NCI-H1417 (cell line): ENCODE measurements around the gene KANSL3.
"Not testable (repeated sequence)": the region's sequence is repeated elsewhere in the genome, so short reads cannot be mapped to it uniquely, and the experiment has no call there.

Experiments used
- DNase-seq, 3 experiments: peaks; one replicate each; lab custom pipeline; 2025; lab: John Stamatoyannopoulos, UW

Gene KANSL3

GRCh38 chr2:96655526-96655925, 17.4 kb upstream of the KANSL3 start:
- no peak for DNase-seq

- not testable (repeated sequence) for DNase-seq
These were observed 16.7 kb upstream of the KANSL3 start for GRCh38 chr2:96654791-96655190.

DNA sequence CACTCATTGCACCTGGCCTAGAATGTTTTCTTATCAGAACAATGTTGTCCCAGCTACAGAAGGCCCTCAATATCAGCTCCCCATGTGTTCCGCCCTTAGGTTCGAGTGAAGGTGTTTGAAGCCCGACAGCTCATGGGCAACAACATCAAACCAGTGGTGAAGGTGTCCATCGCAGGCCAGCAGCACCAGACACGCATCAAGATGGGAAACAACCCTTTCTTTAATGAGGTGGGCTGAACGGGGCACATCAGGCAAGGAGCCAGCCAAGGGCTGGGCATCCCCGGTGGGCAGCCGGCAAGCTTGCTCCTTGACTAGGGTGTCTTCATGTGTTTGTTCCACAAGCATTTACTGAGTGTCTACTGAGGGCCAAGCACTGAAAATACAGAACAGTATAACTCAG, 13.7 kb upstream of the KANSL3 start:
- no peak for DNase-seq

DNA sequence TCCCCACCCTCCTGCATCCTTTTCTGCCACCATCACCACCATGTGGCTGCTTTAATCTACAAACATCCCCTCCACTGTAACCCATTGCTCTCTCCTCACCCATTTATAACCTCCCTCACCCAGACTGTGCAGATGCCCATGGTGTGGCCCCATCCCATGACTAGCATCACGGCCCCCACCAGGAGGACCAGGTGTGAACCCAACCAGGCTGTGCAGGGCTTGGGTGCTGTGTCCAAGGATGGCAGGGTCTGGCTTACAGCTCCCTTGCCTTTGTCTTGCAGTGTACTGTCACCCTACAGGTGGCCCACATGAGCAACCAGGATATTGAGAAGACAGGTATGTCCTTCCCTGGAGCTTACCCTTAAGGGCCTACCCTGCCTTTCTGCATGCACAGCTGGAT, 11.2 kb upstream of the KANSL3 start:
- DNase-seq, result no peak

GRCh38 chr2:96648306-96648930, 10.3 kb upstream of the KANSL3 start:
- no peak for DNase-seq

- DNase-seq, result no peak
These were observed 9.6 kb upstream of the KANSL3 start for GRCh38 chr2:96647681-96648080.

- peak in 2 of 3 experiments; percentile 24 to 64 for DNase-seq
These were observed 4.7 kb upstream of the KANSL3 start, which contains the start of gene FER1L5 for GRCh38 chr2:96642564-96643360. FER1L5 (plus strand) TSS chr2:96642764; CDS start chr2:96642837, 73 bp downstream.

DNA sequence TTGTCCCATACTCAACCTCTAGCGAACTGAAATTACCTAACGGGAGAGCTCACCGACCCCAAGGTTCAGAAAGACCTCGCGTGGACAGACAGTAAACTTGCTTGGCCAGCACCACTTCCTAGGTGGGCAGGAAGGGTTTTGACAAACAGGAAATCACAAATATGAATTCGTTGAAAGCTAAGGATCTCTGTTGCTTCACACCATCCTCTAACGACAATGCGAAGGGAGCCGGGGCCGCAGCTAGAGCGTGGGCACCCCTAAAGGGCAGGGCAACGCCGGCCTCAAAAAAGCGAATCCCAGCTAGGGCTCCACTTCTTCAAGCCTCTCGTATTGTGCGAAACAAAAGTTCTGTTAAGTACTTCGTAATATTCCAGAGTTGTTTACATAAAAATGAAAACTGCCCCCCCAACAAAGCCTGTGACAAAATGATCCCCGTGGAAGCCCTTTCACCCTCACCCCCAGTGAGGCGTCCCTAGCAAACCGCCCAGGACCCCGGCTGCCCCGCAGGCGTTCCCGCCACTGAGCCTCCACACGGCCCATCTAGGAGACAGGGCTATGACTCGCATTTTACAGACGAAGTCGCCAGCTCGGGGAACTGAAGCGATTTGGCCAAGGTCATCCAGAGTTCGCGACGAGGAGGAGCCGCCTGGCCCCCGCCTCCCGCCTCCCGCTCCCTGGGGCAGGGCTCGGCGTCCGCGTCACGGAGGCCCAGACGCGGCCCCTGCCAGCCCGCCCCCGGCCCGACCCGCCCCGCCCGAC, 548 bp downstream of the KANSL3 start:
- DNase-seq, result peak; percentile 73 to 86 (median 84)

DNA sequence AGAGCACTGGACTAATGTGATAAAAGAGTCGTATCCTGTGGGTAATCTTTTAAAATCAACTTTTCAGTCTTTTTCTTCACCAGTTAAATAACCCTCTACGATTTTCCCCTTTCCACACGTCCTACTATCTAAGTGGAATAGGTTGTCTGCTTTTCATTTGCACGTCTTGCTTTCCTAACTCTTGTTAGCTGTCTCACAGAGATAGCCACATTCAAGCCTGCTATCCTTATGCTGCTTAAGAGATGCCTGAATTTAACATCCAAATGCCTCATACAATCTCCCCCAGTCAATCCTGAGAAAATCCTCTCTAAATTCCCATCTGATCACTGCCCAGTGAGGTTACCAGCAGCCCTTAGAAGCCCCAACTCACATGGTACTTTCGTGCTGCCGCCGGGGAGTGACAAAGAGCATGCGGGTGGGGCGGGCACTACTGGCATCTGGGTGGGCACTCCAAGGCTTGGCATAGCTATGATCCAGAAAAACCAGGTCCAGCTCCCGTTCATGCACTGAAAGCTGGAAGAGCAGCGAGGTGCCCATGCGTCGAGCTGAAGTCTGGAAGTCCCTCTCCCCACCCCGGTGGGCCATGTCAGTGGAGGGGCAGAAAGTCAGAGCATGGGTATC, 1.5 kb downstream of the KANSL3 start:
- DNase-seq, result no peak

GRCh38 chr2:96633641-96634040, 4.5 kb downstream of the KANSL3 start:
- DNase-seq, result no peak

GRCh38 chr2:96631804-96632435, 6.2 kb downstream of the KANSL3 start:
- no peak for DNase-seq

GRCh38 chr2:96626553-96626942, 11.6 kb downstream of the KANSL3 start:
- no peak for DNase-seq

- no peak for DNase-seq
These were observed 12.2 kb downstream of the KANSL3 start for GRCh38 chr2:96625571-96626552.

- no peak for DNase-seq
These were observed 15.0 kb downstream of the KANSL3 start for GRCh38 chr2:96623116-96623515.

- peak in 1 of 3 experiments; percentile 21 for DNase-seq
These were observed 15.6 kb downstream of the KANSL3 start for GRCh38 chr2:96622544-96622943.

GRCh38 chr2:96618596-96619283, 19.4 kb downstream of the KANSL3 start:
- no peak for DNase-seq

GRCh38 chr2:96617012-96617411, 21.1 kb downstream of the KANSL3 start:
- no peak for DNase-seq

DNA sequence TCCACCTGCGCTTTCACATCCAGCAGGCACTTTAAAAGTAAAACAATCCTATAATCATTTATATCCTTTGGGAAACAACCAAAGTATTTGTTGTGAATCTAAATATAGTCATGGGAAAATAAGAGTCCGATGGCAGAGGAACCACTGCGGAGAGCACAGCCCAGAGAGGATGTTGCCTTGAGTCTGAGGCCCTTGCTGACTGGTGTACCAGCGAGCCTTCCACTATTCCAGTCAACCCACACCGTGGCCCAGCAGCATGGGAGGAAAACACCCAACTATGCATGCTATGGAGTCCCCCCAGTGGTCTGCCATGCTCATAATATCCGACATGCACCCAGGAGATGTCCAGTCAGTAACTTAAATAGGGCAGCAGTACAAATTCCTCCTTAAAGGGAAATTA, 21.6 kb downstream of the KANSL3 start:
- no peak for DNase-seq

GRCh38 chr2:96616128-96616527, 22.0 kb downstream of the KANSL3 start:
- no peak for DNase-seq
